ENCODE results near the gene SCUBE1. TPM values are rescaled to one million over a fixed set of nuclear protein-coding genes. Genes with fewer than 3 reads are reported as not detected.
A peak's percentile ranks its signal among the peaks of the same experiment; 100 is the strongest.

Gene SCUBE1
- total RNA-seq, 2 experiments from 2014 or later = not detected

DNA sequence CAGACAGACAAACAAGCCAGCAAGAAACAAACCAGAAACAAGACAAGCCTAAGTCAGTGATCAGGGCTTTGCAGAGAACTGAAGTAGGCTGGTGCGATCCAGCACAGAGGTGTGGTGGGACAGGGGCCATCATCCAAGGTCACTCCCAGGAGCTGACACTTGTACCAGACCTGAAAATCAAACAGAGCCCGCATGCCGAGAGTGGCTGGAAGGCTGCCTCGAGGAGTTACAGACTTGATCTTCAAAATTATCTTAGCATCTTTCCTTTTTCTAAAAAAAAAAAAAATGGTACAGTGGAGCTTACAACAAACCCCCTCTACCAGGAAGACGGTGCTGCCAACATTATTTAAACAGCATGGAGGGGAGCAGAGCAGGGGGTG is 8.8 kb upstream of the SCUBE1 start:
- Mint-ChIP-seq H3K27ac (no peak overlapping the region), H3K27me3 (peaks cover 15% of the 10 kb centered on the region), H3K4me3 (no peak overlapping the region), H3K9me3 (ENCODE audit: low read depth) (no peaks in the 10 kb centered on the region), H3K36me3 (ENCODE audit: low read depth) (no peaks in the 10 kb centered on the region), H3K4me1 (no peaks in the 10 kb centered on the region)
- intact Hi-C loops (cut with DNase I, micrococcal nuclease) = no loop called here
- no peak for DNase-seq
- POLR2A ChIA-PET = no interaction called here
- ATAC-seq = no peak
- CTCF ChIA-PET = interaction anchor here (0.6 to 1.1 kb wide), 3 partner anchors 15 to 1309 kb away, joined by 3 to 5 read pairs (median 4); no protein-coding TSS in a partner anchor

DNA sequence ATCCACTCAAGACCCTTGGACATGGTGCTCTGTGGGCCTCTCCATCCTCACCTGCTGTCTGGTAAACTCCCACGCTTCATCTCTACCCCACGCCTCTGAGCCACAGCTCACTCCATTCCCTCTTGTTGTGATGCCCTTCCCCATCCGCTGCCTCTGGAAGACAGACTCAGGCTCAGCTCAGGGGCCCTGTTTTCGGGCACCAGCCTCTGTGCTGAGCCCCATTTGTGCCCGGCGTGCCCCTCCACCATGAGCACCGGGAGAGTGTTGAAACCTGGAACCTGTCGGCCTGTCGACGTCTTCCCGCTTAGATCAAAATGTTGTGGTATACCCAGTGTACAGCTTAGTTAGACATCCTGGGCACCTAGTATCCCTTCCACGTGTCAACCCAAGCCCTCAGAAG is 6.5 kb upstream of the SCUBE1 start:
- H3K27ac Mint-ChIP-seq = no peak overlapping the region
- H3K27me3 Mint-ChIP-seq = peaks cover 22% of the 10 kb centered on the region
- POLR2A ChIA-PET = no interaction called here
- CTCF ChIA-PET = interaction anchor here (0.8 to 1.4 kb wide), 3 partner anchors 76 to 120 kb away, joined by 3 to 10 read pairs (median 3); no protein-coding TSS in a partner anchor
- intact Hi-C loops (cut with DNase I, micrococcal nuclease) = loop anchor here in 1 of 2 experiments (5.0 kb wide), 1 partner anchor 77 kb away; no protein-coding TSS in a partner anchor
- H3K4me3 Mint-ChIP-seq = no peak overlapping the region
- DNase-seq (no peak), ATAC-seq (no peak)
- H3K4me1 Mint-ChIP-seq = peaks cover 2% of the 10 kb centered on the region
- H3K9me3 Mint-ChIP-seq (ENCODE audit: low read depth) = no peaks in the 10 kb centered on the region
- H3K36me3 Mint-ChIP-seq (ENCODE audit: low read depth) = no peaks in the 10 kb centered on the region

DNA sequence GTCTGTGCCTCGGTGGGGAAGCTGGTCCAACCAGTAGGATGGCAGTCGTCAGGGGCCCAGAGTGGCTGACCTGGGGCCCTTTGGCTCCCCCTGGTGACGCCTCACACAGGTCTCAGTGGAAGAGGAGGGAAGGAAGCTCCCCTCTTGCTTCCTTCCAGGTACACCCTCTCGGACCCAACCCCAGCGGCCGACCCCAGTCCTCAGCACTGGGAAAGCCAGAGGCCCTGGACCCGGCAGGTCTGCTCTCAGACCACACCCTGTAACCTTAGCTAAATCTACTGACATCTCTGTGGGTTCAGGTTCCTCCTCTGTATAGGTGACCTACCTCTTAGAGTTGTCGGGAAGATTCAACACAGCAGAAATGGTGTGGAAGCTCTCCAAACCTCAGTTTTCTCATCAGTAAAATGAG is 3.4 kb upstream of the SCUBE1 start:
- intact Hi-C loops (cut with DNase I, micrococcal nuclease) = loop anchor here (1.0 to 5.0 kb wide), 4 partner anchors 39 to 115 kb away; no protein-coding TSS in a partner anchor
- no peaks in the 10 kb centered on the region for H3K36me3 Mint-ChIP-seq (ENCODE audit: low read depth)
- ChIA-PET POLR2A (interaction anchor here (0.6 to 0.7 kb wide), 2 partner anchors 31 to 731 kb away, joined by 5 to 8 read pairs; no protein-coding TSS in a partner anchor), CTCF (interaction anchor here (0.5 to 4.7 kb wide), 22 partner anchors 10 to 683 kb away, joined by 3 to 38 read pairs (median 4); no protein-coding TSS in a partner anchor)
- H3K4me3 Mint-ChIP-seq = no peak overlapping the region
- no peak overlapping the region for H3K27ac Mint-ChIP-seq
- H3K9me3 Mint-ChIP-seq (ENCODE audit: low read depth) = no peaks in the 10 kb centered on the region
- H3K27me3 Mint-ChIP-seq = peaks cover 38% of the 10 kb centered on the region
- H3K4me1 Mint-ChIP-seq = peaks cover 8% of the 10 kb centered on the region
- peak; percentile 67 for ATAC-seq
- DNase-seq = peak; percentile 81

DNA sequence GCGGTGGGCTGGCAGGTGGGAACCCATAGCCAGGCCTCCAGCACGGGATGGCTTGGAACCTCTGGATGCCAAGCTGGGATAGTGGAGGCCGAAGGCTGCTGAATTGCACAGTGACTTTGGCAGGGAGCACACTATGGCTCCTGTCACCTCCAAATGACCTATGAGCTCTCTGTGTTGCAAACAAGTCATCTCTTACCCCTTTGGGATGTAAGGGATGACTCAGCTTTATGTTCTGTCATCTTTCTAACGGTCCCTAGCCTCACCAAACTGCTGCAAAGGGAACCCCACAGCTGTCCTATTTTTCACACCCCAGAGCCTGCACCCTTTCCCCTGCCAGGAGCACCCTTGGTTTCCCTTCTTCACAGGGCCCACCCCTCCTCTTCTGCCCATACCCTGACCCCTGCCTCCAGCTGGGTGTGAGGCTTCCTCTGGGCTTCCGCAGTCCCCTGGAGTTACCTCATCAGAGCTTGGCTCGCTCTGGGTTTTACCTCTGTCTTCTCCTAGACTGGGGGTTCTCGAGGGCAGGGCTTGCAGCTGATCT is 2.7 kb upstream of the SCUBE1 start:
- POLR2A ChIA-PET = interaction anchor here (0.6 to 1.0 kb wide), 2 partner anchors 25 to 730 kb away, joined by 5 read pairs; no protein-coding TSS in a partner anchor

DNA sequence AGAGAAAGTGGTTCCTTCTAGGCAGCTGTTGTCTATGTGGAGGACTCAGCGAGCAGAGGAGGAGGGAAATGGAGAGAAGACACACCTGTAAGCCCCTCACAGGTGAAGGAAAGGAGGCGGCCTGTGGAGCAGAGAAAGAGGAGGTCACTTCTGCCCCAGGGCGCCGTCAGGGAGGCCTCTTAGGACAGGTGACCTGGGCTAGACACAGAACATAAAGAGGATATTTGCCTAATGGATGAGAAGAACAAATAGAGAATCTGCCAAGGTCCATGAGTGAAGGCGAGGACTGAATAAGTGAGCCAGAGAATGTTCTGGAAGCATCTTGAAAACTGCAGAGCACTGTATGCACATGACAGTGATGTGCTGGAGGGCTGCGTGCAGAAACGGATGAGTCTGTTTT is 2.2 kb upstream of the SCUBE1 start:
- Mint-ChIP-seq H3K27ac (no peak overlapping the region), H3K36me3 (ENCODE audit: low read depth) (no peaks in the 10 kb centered on the region), H3K4me3 (no peak overlapping the region), H3K27me3 (peaks cover 46% of the 10 kb centered on the region), H3K9me3 (ENCODE audit: low read depth) (no peaks in the 10 kb centered on the region), H3K4me1 (peaks cover 8% of the 10 kb centered on the region)
- no peak for DNase-seq
- intact Hi-C loops (cut with DNase I, micrococcal nuclease) = loop anchor here in 1 of 2 experiments (5.0 kb wide), 1 partner anchor 73 kb away; no protein-coding TSS in a partner anchor
- ATAC-seq = no peak
- ChIA-PET CTCF (interaction anchor here (0.6 to 4.7 kb wide), 14 partner anchors 9 to 157 kb away, joined by 3 to 38 read pairs (median 4); no protein-coding TSS in a partner anchor), POLR2A (interaction anchor here (1.0 kb wide), 1 partner anchor 26 kb away, joined by 5 read pairs; no protein-coding TSS in a partner anchor)

More for the DNA sequence above, 2.7 kb upstream of the SCUBE1 start:
- Mint-ChIP-seq H3K4me1 (peaks cover 8% of the 10 kb centered on the region), H3K36me3 (ENCODE audit: low read depth) (no peaks in the 10 kb centered on the region), H3K9me3 (ENCODE audit: low read depth) (no peaks in the 10 kb centered on the region), H3K4me3 (no peak overlapping the region), H3K27me3 (peaks cover 43% of the 10 kb centered on the region), H3K27ac (no peak overlapping the region)
- CTCF ChIA-PET = interaction anchor here (0.5 to 4.7 kb wide), 21 partner anchors 9 to 682 kb away, joined by 3 to 38 read pairs (median 4); no protein-coding TSS in a partner anchor
- DNase-seq (no peak), ATAC-seq (peak; percentile 80)
- intact Hi-C loops (cut with DNase I, micrococcal nuclease) = loop anchor here (1.0 to 5.0 kb wide), 4 partner anchors 39 to 115 kb away; no protein-coding TSS in a partner anchor

DNA sequence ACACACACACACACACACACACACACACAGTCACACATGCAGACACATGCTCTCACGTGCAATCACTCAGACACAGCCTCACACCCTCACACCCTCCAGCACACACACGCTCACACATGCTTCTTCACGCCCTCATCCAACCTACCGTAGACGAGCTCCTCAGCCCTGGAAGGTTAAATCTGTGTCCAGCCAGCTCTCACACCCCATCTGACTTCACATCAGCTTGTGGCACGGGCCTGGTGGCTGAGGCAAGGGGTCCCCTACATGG is 1.3 kb upstream of the SCUBE1 start:
- DNase-seq (no peak), ATAC-seq (no peak)
- CTCF ChIA-PET = interaction anchor here (1.3 to 4.7 kb wide), 2 partner anchors 71 to 113 kb away, joined by 3 to 36 read pairs; no protein-coding TSS in a partner anchor
- intact Hi-C loops (cut with DNase I, micrococcal nuclease) = no loop called here
- Mint-ChIP-seq H3K4me3 (no peak overlapping the region), H3K27me3 (peaks cover 45% of the 10 kb centered on the region), H3K4me1 (peaks cover 8% of the 10 kb centered on the region), H3K27ac (no peak overlapping the region), H3K9me3 (ENCODE audit: low read depth) (no peaks in the 10 kb centered on the region), H3K36me3 (ENCODE audit: low read depth) (no peaks in the 10 kb centered on the region)
- POLR2A ChIA-PET = no interaction called here

DNA sequence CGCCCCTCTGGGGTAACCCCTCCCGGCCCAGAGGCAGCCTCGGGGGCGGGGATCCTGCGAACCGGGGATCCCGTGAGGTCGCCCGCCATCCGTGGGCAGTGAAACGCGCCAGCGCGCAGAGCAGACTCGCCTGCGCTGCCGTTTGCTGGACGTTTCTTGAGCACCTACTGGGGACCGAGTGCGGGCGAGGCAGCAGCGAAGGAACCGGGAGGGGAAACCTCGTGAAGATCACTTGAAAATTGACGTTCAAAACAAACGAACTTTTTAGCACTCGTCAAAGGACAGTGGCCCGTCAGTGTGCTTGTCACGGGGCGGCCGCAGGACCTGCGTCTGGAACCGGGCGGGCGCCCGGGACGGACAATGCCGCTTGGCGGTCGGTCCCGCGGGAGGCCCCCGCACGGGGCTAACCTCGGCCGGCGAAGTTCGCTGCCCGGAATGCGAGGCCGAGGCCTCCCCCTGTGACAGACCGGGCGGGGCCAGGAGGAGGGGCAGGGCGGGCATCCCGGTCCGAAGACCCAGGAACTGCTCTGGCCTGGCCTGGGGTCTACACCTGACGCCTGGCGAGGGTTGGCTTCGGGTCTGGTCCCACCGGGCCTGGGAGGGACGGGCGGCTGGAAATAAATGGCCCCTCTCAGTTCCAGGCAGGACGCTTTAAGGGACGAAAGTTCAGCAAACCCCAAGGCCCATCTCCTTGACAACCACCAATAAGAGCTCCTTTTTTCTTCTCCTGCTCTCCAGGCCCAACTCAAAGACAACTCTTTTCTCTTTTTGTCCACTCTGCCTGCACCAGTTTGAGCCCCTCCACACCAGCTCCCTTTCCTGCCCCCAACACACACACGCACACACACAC is 723 bp upstream of the SCUBE1 start:
- ATAC-seq = no peak
- H3K4me3 Mint-ChIP-seq = no peak overlapping the region
- DNase-seq = peak; percentile 13
- intact Hi-C loops (cut with DNase I, micrococcal nuclease) = no loop called here
- no peaks in the 10 kb centered on the region for H3K9me3 Mint-ChIP-seq (ENCODE audit: low read depth)
- ChIA-PET CTCF (interaction anchor here (0.6 to 4.7 kb wide), 3 partner anchors 71 to 143 kb away, joined by 3 to 36 read pairs (median 3); no protein-coding TSS in a partner anchor), POLR2A (no interaction called here)
- H3K4me1 Mint-ChIP-seq = peaks cover 8% of the 10 kb centered on the region
- H3K27me3 Mint-ChIP-seq = peaks cover 43% of the 10 kb centered on the region
- no peaks in the 10 kb centered on the region for H3K36me3 Mint-ChIP-seq (ENCODE audit: low read depth)
- no peak overlapping the region for H3K27ac Mint-ChIP-seq

DNA sequence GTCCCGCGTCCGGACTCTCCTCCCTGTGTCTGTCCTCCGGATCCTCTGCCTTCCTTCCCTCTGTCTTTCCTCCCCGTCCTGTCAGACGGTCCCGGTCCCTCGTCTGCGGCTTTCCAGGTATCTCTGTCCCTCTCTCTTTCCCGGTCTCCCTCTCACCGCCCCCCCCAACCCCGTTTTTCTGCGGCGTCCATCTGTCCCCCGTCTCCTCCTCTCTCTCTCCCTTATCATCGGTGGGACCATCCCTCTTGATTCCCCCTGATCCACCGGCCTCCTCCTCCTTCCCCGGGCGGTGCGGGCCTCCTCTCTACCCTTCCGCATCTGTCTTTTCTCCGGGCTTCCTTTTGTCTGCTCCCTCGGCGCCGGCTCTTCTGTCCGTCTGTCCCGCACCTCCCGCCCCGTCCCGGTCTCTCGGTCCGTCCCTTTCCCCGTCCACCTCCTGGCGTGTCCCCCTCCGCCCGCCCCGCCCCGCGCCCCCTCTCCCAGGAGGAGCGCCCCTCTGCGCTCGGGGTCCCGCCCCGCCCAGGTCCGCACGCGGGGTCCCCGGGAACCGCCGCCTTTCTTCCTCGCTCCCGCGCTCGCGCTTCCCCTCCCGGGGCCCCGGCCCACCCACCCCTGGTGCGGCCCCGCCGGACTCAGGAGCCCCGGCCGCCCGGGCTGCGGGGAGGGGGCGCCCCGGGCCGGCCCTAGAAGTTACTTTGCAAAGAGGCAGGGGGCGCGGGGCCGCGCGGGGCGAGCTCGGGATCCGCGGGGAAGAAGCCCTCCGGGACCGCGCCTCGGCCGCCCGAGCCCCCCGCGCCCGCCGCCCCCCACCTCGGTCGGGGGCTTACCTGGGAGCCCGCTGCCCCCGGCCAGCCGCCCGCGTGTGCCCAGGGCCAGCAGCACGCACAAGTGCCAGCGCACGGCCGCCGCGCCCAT is 568 bp downstream of the SCUBE1 start:
- H3K9me3 Mint-ChIP-seq (ENCODE audit: low read depth) = no peaks in the 10 kb centered on the region
- ChIA-PET POLR2A (no interaction called here), CTCF (no interaction called here)
- H3K27ac Mint-ChIP-seq = no peak overlapping the region
- peaks cover 35% of the 10 kb centered on the region for H3K27me3 Mint-ChIP-seq
- intact Hi-C loops (cut with DNase I, micrococcal nuclease) = no loop called here
- ATAC-seq = no peak
- H3K4me1 Mint-ChIP-seq = peaks cover 8% of the 10 kb centered on the region
- H3K36me3 Mint-ChIP-seq (ENCODE audit: low read depth) = no peaks in the 10 kb centered on the region
- peak overlapping the region; percentile 10 for H3K4me3 Mint-ChIP-seq
- DNase-seq = no peak

DNA sequence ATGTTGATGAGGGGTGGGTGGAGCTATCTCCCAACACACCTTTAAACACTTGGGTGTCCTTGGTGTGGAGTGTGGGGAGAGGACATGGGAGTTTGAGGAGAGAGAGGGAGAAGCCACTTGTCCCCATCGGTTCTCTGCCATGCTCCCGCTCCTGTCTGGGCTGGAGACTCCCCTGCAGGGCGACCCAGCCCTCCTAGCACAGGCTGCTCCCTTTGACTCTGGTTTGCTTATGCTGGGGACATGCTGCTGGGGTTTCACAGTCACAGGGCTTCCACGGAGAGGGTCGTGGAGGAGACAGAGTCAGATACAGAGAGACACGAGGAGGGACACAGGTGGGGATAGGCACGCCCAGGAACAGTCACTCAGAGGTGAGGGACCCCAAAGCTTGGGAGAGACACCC is 1.6 kb downstream of the SCUBE1 start:
- no peak for ATAC-seq
- H3K4me1 Mint-ChIP-seq = peaks cover 8% of the 10 kb centered on the region
- CTCF ChIA-PET = no interaction called here

DNA sequence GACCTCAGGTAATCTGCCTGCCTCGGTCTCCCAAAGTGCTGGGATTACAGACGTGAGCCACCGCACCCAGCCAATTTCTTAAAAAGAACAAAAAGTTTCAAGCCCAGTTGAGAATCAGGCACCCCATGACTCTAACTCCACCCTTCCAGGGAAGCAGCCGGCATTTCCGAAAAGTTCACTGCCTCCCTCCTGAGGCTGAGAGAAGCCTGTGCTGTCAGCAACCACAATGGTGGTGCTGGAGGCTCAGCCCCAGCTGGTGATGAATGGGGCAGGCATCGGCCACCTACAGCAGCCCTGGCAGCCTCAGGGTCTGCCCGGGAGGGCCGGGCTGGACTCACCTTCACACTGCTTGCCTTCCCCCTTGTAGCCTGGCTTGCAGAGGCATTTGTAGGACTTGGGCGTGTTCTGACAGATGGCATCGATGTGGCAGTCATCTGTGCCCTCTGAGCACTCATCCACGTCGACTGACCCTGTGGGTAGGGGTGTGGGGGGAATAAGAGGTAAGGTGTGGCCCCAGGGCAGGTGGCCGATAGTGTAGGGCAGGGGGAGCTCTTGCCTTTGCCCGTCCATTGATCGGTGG is 4.3 kb downstream of the SCUBE1 start:
- CTCF ChIA-PET = interaction anchor here (0.6 kb wide), 1 partner anchor 65 kb away, joined by 3 read pairs; no protein-coding TSS in a partner anchor
- no peak overlapping the region for H3K4me3 Mint-ChIP-seq
- no peak overlapping the region for H3K27ac Mint-ChIP-seq
- H3K36me3 Mint-ChIP-seq (ENCODE audit: low read depth) = no peaks in the 10 kb centered on the region
- DNase-seq (no peak), ATAC-seq (no peak)
- peaks cover 23% of the 10 kb centered on the region for H3K27me3 Mint-ChIP-seq
- peaks cover 3% of the 10 kb centered on the region for H3K4me1 Mint-ChIP-seq
- H3K9me3 Mint-ChIP-seq (ENCODE audit: low read depth) = no peaks in the 10 kb centered on the region
- POLR2A ChIA-PET = no interaction called here
- intact Hi-C loops (cut with DNase I, micrococcal nuclease) = no loop called here

More for the DNA sequence above, 1.6 kb downstream of the SCUBE1 start:
- DNase-seq = no peak
- Mint-ChIP-seq H3K4me3 (no peak overlapping the region), H3K9me3 (ENCODE audit: low read depth) (no peaks in the 10 kb centered on the region), H3K27me3 (peaks cover 31% of the 10 kb centered on the region), H3K36me3 (ENCODE audit: low read depth) (no peaks in the 10 kb centered on the region), H3K27ac (no peak overlapping the region)
- POLR2A ChIA-PET = no interaction called here
- intact Hi-C loops (cut with DNase I, micrococcal nuclease) = no loop called here

Data from activated CD4-positive, alpha-beta T cell treated with anti-CD3 and anti-CD28 coated beads for 36 hours (primary cell).